A549 (cell line): ENCODE results near the gene TPSG1. TPM values are rescaled to one million over a fixed set of nuclear protein-coding genes. Genes with fewer than 3 reads are reported as not detected.
A peak's percentile ranks its signal among the peaks of the same experiment; 100 is the strongest.

Experiments
- ATAC-seq, 2 experiments: fragments of 200-7000 bp in 1 of 2; fragments of >200 bp in 1 of 2; cut with Nextera tagmentation in 1 of 2; cut with Tn5 transposase in 1 of 2; 3 replicates each; pipeline versions ENCODE4 v1.8.0 to v1.9.1; 2018 to 2020; ENCODE audit warnings: mild to moderate bottlenecking in 1 of 2, moderate library complexity in 1 of 2
- CTCF ChIA-PET: fragments of 300-600 bp; sonication (Branson Sonifier 250); formaldehyde crosslinking; extraction: SDS; loops from one replicate; lab custom pipeline; 2021; ENCODE audit warnings: antibody characterized with exemption, inconsistent platforms; lab: Yijun Ruan, JAX
- POLR2A ChIA-PET: fragments of 350-600 bp; formaldehyde crosslinking; extraction: SDS; loops from one replicate; lab custom pipeline; 2021; ENCODE audit warnings: antibody characterized with exemption, inconsistent platforms; lab: Yijun Ruan, JAX
- DNase-seq, 2 experiments: peaks; one replicate each; pipeline versions ENCODE4 v3.0.0 to v3.0.0-alpha.2; 2011 to 2016; ENCODE audit warnings: low read depth in 1 of 2, low spot score in 1 of 2
- FAIRE-seq: peaks from 2 replicates; lab custom pipeline; 2011; peaks lifted over from hg19 to GRCh38; lab: Jason Lieb, UNC
- H3K27ac ChIP-seq, 2 experiments: fragments of >200 bp; sonication (Bioruptor Twin); formaldehyde crosslinking; 3 replicates each; pipeline ENCODE4 v1.5.1; 2016 to 2017
- H3K4me1 ChIP-seq: fragments of >200 bp; sonication (Bioruptor Twin); formaldehyde crosslinking; 3 replicates; pipeline ENCODE4 v1.6.1; 2016
- H3K4me2 ChIP-seq: fragments of >200 bp; sonication (Bioruptor Twin); formaldehyde crosslinking; 3 replicates; pipeline ENCODE4 v1.6.1; 2016
- H3K4me3 ChIP-seq: fragments of >200 bp; sonication (Bioruptor Twin); formaldehyde crosslinking; 3 replicates; pipeline ENCODE4 v1.5.1; 2016
- H3K9me3 ChIP-seq: fragments of >200 bp; sonication (Bioruptor Twin); formaldehyde crosslinking; 3 replicates; pipeline ENCODE4 v1.6.1; 2016
- ATOH8 ChIP-seq: fragments of 250-450 bp; sonication (Bioruptor Pico); IDR thresholded peaks from 2 replicates; pipeline ENCODE4 v1.5.0; 2020; ENCODE audit warnings: low read depth, mild to moderate bottlenecking, moderate library complexity
- CTCF ChIP-seq: fragments of >200 bp; sonication (Bioruptor Twin); formaldehyde crosslinking; IDR thresholded peaks from 3 replicates; pipeline ENCODE4 v1.5.1; 2016
- ESRRA ChIP-seq: fragments of 150-350 bp; IDR thresholded peaks from 2 replicates; pipeline ENCODE4 v1.6.1; 2014; ENCODE audit warnings: mild to moderate bottlenecking, low read length, borderline replicate concordance
- HMGXB4 ChIP-seq: fragments of 250-450 bp; sonication (Bioruptor Pico); IDR thresholded peaks from 2 replicates; pipeline ENCODE4 v1.5.0; 2021; ENCODE audit warnings: mild to moderate bottlenecking, moderate library complexity, borderline replicate concordance
- HOXB5 ChIP-seq: fragments of 250-450 bp; sonication (Bioruptor Pico); IDR thresholded peaks from 2 replicates; pipeline ENCODE4 v1.5.0; 2020; ENCODE audit warnings: mild to moderate bottlenecking, moderate library complexity
- KDM5A ChIP-seq: fragments of 200-600 bp; sonication (generic); IDR thresholded peaks from 2 replicates; pipeline ENCODE4 v1.6.1; 2016; ENCODE audit warnings: antibody characterized with exemption, mild to moderate bottlenecking
- NFE2L2 ChIP-seq: fragments of 150-350 bp; conservative IDR thresholded peaks from 2 replicates; pipeline ENCODE4 v1.6.1; 2014; ENCODE audit warnings: low read length
- NPAS2 ChIP-seq: fragments of 250-450 bp; sonication (Bioruptor Pico); IDR thresholded peaks from 2 replicates; pipeline ENCODE4 v1.8.0; 2022; ENCODE audit warnings: mild to moderate bottlenecking, moderate library complexity, borderline replicate concordance
- PHF8 ChIP-seq: fragments of 200-600 bp; sonication (generic); IDR thresholded peaks from 2 replicates; pipeline ENCODE4 v1.6.1; 2016; ENCODE audit warnings: low read depth, mild to moderate bottlenecking, antibody characterized with exemption, moderate library complexity, borderline replicate concordance
- POLR2A ChIP-seq: IDR thresholded peaks from 2 replicates; pipeline ENCODE4 v1.6.1; 2012; ENCODE audit warnings: mild to moderate bottlenecking, low read length
- RARB ChIP-seq: fragments of 250-450 bp; sonication (Bioruptor Pico); IDR thresholded peaks from 2 replicates; pipeline ENCODE4 v1.8.0; 2021; ENCODE audit warnings: mild to moderate bottlenecking, moderate library complexity
- REST ChIP-seq: fragments of 200-600 bp; sonication (generic); IDR thresholded peaks from 2 replicates; pipeline ENCODE4 v1.6.1; 2016; ENCODE audit warnings: antibody characterized with exemption, mild to moderate bottlenecking, moderate library complexity
- SMC3 ChIP-seq: fragments of >200 bp; sonication (Bioruptor Twin); formaldehyde crosslinking; IDR thresholded peaks from 3 replicates; pipeline ENCODE4 v1.6.1; 2018; ENCODE audit warnings: inconsistent platforms
- SREBF2 ChIP-seq: fragments of 450-650 bp; IDR thresholded peaks from 2 replicates; pipeline ENCODE4 v1.6.1; 2014; ENCODE audit warnings: mild to moderate bottlenecking, moderate library complexity
- TFCP2L1 ChIP-seq: fragments of 250-450 bp; sonication (Bioruptor Pico); IDR thresholded peaks from 2 replicates; pipeline ENCODE4 v1.5.0; 2021; ENCODE audit warnings: mild to moderate bottlenecking
- USF2 ChIP-seq: fragments of 450-650 bp; IDR thresholded peaks from 2 replicates; pipeline ENCODE4 v1.6.1; 2014; ENCODE audit warnings: antibody characterized with exemption
- WGBS: methylation state at CpG from one replicate; pipeline ENCODE4 v1.1.6; 2017; ENCODE audit errors: missing lambda C conversion rate; 5-methylcytosine and 5-hydroxymethylcytosine counted together
- polyA plus RNA-seq, 4 experiments: library from polyadenylated mRNA; depleted of rRNA in 3 of 4; stranded (reverse); fragments of >200 nt; fragmentation: RNase III in 1 of 4; extraction: RNeasy Plus Mini Kit Qiagen cat#74134 plus additional on column Dnase treatment in 1 of 4; gene quantifications; 2 replicates in 3 of 4; 3 replicates in 1 of 4; pipeline ENCODE4 v1.2.3, GENCODE V29; 2011 to 2017

Gene TPSG1
- polyA plus RNA-seq, 2 of the 4 experiments (the other 2 are of a cell fraction): not detected

GRCh38 chr16:1259760-1260068, 34.6 kb upstream of the TPSG1 start:
- Histone ChIP-seq H3K27ac (no peak overlapping the region), H3K4me1 (0 out of 3 replicates have a peak, but pooled peaks cover 5% of the 10 kb centered on the region), H3K4me3 (no peak overlapping the region), H3K4me2 (no peak overlapping the region; the same call in 2 of the 3 replicates), H3K9me3 (no peaks in the 10 kb centered on the region)
- FAIRE-seq: no peak
- ATAC-seq: peak in 1 of 2 experiments; percentile 3; a peak in 2 of 6 replicates
- no peak for DNase-seq
- POLR2A ChIA-PET: no interaction called here
- CTCF ChIA-PET: no interaction called here
- TF ChIP-seq NFE2L2 (no peak), ATOH8 (no peak), SREBF2 (no peak), KDM5A (no peak), HOXB5 (CRISPR knock-in tag) (no peak), HMGXB4 (CRISPR knock-in tag) (no peak), SMC3 (no peak), POLR2A (no peak), ESRRA (no peak), USF2 (no peak), TFCP2L1 (CRISPR knock-in tag) (no peak), NPAS2 (CRISPR knock-in tag) (no peak), RARB (CRISPR knock-in tag) (no peak), PHF8 (no peak), CTCF (no peak), REST (no peak)
- 58% methylated on average over 2 of the region's 11 CpGs for WGBS
